AG10803 (cell line): ENCODE data around the gene CHKA.

ENCODE experiments used
- DNase-seq: peaks from one replicate; pipeline ENCODE4 v3.0.0; 2010; ENCODE audit warnings: low read depth
- H3K4me3 ChIP-seq: 2 replicates; pipeline ENCODE4 v1.5.1; 2011; ENCODE audit warnings: mild to moderate bottlenecking, low read length, control low read depth
- CTCF ChIP-seq: conservative IDR thresholded peaks from 2 replicates; pipeline ENCODE4 v1.5.1; 2011; ENCODE audit warnings: mild to moderate bottlenecking, low read length, control low read depth, inconsistent platforms

CHKA gene

GRCh38 chr11:68143310-68143689 lies 22.1 kb upstream of the CHKA start:
- no peak overlapping the region for H3K4me3 ChIP-seq
- TF ChIP-seq CTCF = no peak
- DNase-seq = no peak

- H3K4me3 ChIP-seq = no peak overlapping the region
- no peak for TF ChIP-seq CTCF
- DNase-seq = no peak
Observed at GRCh38 chr11:68142441-68143309, 21.5 kb upstream of the CHKA start.

- H3K4me3 ChIP-seq = no peak overlapping the region
- DNase-seq = no peak
- TF ChIP-seq CTCF = no peak
Observed at GRCh38 chr11:68142028-68142412, 20.8 kb upstream of the CHKA start.

- no peak overlapping the region for H3K4me3 ChIP-seq
- no peak for DNase-seq
- TF ChIP-seq CTCF = no peak
Observed at GRCh38 chr11:68141246-68142027, 20.2 kb upstream of the CHKA start.

GRCh38 chr11:68140496-68141245 lies 19.5 kb upstream of the CHKA start:
- no peak for DNase-seq

GRCh38 chr11:68138237-68138636 lies 17.0 kb upstream of the CHKA start:
- peak overlapping the region; percentile 26; the same call in 1 of the 2 replicates for H3K4me3 ChIP-seq
- TF ChIP-seq CTCF = no peak
- DNase-seq = no peak

More at GRCh38 chr11:68140496-68141245, 19.5 kb upstream of the CHKA start:
- TF ChIP-seq CTCF = no peak
- no peak overlapping the region for H3K4me3 ChIP-seq
